Heart right ventricle (tissue), 16 donors: Measurements from ENCODE around the gene IRS2. TPM values are rescaled to one million over a fixed set of nuclear protein-coding genes. Genes with fewer than 3 reads are reported as not detected.

Experiments used
- ATAC-seq, 8 donors: fragments of 200-7000 bp; cut with Tn5 transposase; one replicate each; pipeline ENCODE4 v1.9.1; 2020; ENCODE audit warnings: mild to moderate bottlenecking in 8 of 8, moderate library complexity in 8 of 8, moderate number of reproducible peaks in 1 of 8
- DNase-seq, 2 donors: peaks; one replicate each; pipeline ENCODE4 v3.0.0-alpha.2; 2020
- H3K27ac ChIP-seq, 10 donors: fragments of 200-600 bp; sonication (generic) in 2 of 10; one replicate each; pipeline versions ENCODE4 v1.5.0 to v1.8.0; 2020 to 2022; ENCODE audit warnings: mild to moderate bottlenecking in 3 of 10
- H3K27me3 ChIP-seq, 7 donors: fragments of 200-600 bp; one replicate each; pipeline ENCODE4 v1.8.0; 2021 to 2022; ENCODE audit warnings: mild to moderate bottlenecking in 2 of 7
- H3K36me3 ChIP-seq, 9 donors: fragments of 200-600 bp; sonication (generic) in 1 of 9; one replicate each; pipeline versions ENCODE4 v1.5.0 to v1.8.0; 2020 to 2022; ENCODE audit warnings: mild to moderate bottlenecking in 2 of 9
- H3K4me1 ChIP-seq, 9 donors: fragments of 200-600 bp; sonication (generic) in 1 of 9; one replicate each; pipeline versions ENCODE4 v1.5.0 to v1.8.0; 2020 to 2022; ENCODE audit warnings: mild to moderate bottlenecking in 4 of 9
- H3K4me3 ChIP-seq, 10 donors: fragments of 200-600 bp; sonication (generic) in 2 of 10; one replicate each; pipeline versions ENCODE4 v1.5.0 to v1.8.0; 2020 to 2022; ENCODE audit warnings: mild to moderate bottlenecking in 7 of 10, moderate library complexity in 2 of 10
- H3K9me3 ChIP-seq, 11 donors: fragments of 200-600 bp in 10 of 11; sonication (generic) in 2 of 11; one replicate each; pipeline versions ENCODE4 v1.5.0 to v1.8.0; 2013 to 2022; ENCODE audit warnings: mild to moderate bottlenecking in 2 of 11, control low read depth in 1 of 11, moderate library complexity in 1 of 11
- WGBS, 2 donors: extraction: QIAGEN DNeasy Blood & Tissue Kit; methylation state at CpG; one replicate each; pipeline ENCODE4 v1.1.7; 2013; ENCODE audit warnings: inconsistent platforms in 1 of 2; 5-methylcytosine and 5-hydroxymethylcytosine counted together
- intact Hi-C, 10 donors: fragments of 100-400 bp; cut with DNase I; formaldehyde crosslinking; loops; one replicate each; pipeline versions ENCODE4 v1.11.1 to v1.14.2; 2022
- polyA plus RNA-seq, 2 donors: library from polyadenylated mRNA; stranded (reverse); fragments of 200-250 nt; gene quantifications; one replicate each; pipeline ENCODE4 v1.2.3, GENCODE V29; 2013
- total RNA-seq, 10 donors: library from RNA; stranded (reverse); fragmentation: NEBNext Ultra II Directional in 3 of 10; extraction: Animal tissue kit (Norgen Biotek cat#: 25700) in 3 of 10; gene quantifications; one replicate each; pipeline versions ENCODE4 v1.2.1 to v1.2.4, GENCODE V29; 2021 to 2023
- TF ChIP-seq, protein P1 (sequence below), 9 donors: fragments of 200-600 bp; sonication (generic) in 2 of 9; IDR thresholded peaks; one replicate each; pipeline versions ENCODE4 v1.5.0 to v1.8.0; 2021 to 2022; ENCODE audit warnings: antibody characterized with exemption in 9 of 9, mild to moderate bottlenecking in 5 of 9, moderate library complexity in 1 of 9
- donor health status: Arrhythmogenic right ventricular cardiomyopathy.
- donor health status: ischemic (EF 13 %, LVEDD 7.1; RV severe dilation, severe dysfunction).
- donor health status: healthy with polysubstance abuse.
- donor health status: DM: no; HTN: yes; CAD: no.
- donor health status: DM: no; HTN: no; CAD: no.
- donor health status: ischemic (EF 25% LVEDD 6.9; RV normal size, moderate dysfunction).
- donor health status: ischemic (EF 25% LVEDD 5.7; RV mildly dilated, moderate dysfunction).
- donor health status: healthy.
- donor health status: DM: yes; HTN: yes; CAD: no.
- donor health status: Ischemic cardiomyopathy.
- donor health status: ischemic (EF 35%, LVEDD 5.7; RV mildly dilated, moderate dysfunction).
- donor health status: nonischemic (EF 11% LVEDD 7.7; RV severe dilation, severe dysfunction).
- donor health status: DM: yes; HTN: yes; CAD: no.
- donor health status: PGD.
- donor health status: ischemic (EF 29% LVEDD 5.4; RV normal size, mild dysfunction).
- donor health status: nonischemic (EF 23%, LVEDD 6.1; RV moderate dilation, normal function).

The IRS2 gene
- total and polyA plus RNA-seq, 12 donors: 4.2 to 49.3 (median 13.7) TPM

DNA sequence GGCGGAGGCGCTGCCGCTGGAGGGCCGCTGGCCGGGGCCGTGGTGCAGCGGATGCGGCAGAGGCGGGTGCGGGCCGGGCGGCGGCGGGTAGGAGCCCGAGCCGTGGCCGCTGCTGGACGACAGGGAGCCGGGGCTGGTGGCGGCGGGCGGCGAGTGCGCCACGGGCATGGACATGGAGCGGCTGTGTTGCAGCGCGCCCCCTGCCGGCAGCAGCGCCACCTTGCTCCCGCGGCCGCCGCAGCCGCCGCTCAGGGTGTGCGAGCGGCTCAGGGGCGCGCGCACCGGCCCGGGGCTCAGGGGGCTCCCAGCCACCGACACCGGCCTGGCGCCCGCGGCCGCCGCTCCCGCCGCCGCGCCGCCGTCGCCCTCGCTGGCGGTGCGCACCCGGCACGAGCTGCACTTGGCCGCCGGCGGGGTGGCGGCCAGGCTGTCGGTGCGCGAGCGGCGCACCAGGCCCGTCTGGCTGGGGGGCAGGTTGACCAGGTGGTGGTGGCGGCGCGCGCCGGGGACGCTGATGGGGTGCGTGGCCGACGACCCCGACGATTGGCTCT is 1.7 kb downstream of the IRS2 start:
- peak; percentile 70 to 86 for DNase-seq
- peaks cover 2 to 66% (median 48%) of the 10 kb centered on the region in 9 donors for H3K4me1 ChIP-seq
- peaks cover 0 to 28% (median 6%) of the 10 kb centered on the region in 7 donors for H3K27me3 ChIP-seq
- no peaks in the 10 kb centered on the region for H3K9me3 ChIP-seq
- 1 to 3% methylated on average over 47 to 83 of the region's 83 CpGs for WGBS, 2 donors
- TF ChIP-seq, protein P1, sequence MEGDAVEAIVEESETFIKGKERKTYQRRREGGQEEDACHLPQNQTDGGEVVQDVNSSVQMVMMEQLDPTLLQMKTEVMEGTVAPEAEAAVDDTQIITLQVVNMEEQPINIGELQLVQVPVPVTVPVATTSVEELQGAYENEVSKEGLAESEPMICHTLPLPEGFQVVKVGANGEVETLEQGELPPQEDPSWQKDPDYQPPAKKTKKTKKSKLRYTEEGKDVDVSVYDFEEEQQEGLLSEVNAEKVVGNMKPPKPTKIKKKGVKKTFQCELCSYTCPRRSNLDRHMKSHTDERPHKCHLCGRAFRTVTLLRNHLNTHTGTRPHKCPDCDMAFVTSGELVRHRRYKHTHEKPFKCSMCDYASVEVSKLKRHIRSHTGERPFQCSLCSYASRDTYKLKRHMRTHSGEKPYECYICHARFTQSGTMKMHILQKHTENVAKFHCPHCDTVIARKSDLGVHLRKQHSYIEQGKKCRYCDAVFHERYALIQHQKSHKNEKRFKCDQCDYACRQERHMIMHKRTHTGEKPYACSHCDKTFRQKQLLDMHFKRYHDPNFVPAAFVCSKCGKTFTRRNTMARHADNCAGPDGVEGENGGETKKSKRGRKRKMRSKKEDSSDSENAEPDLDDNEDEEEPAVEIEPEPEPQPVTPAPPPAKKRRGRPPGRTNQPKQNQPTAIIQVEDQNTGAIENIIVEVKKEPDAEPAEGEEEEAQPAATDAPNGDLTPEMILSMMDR (IDR thresholded peaks at IDR 0.05): peak in 8 of 9 donors; percentile 37 to 76 (median 62)
- H3K27ac ChIP-seq: peak overlapping the region; percentile 78 to 98 (median 88)
- H3K36me3 ChIP-seq: peaks cover 0 to 35% (median 16%) of the 10 kb centered on the region in 9 donors
- peak overlapping the region; percentile 47 to 90 (median 74) for H3K4me3 ChIP-seq
- intact Hi-C loops: loop anchor here (2.0 to 10.0 kb wide), 12 partner anchors 80 to 824 kb away; no protein-coding TSS in a partner anchor
- peak; percentile 44 to 60 (median 52) for ATAC-seq

GRCh38 chr13:109783815-109784589 is 2.4 kb downstream of the IRS2 start:
- intact Hi-C loops: loop anchor here (2.0 to 10.0 kb wide), 12 partner anchors 81 to 823 kb away; no protein-coding TSS in a partner anchor
- Histone ChIP-seq H3K27me3 (peaks cover 0 to 28% (median 6%) of the 10 kb centered on the region in 7 donors), H3K4me1 (peaks cover 4 to 66% (median 54%) of the 10 kb centered on the region in 9 donors), H3K4me3 (peak overlapping the region; percentile 47 to 70 (median 58)), H3K9me3 (no peaks in the 10 kb centered on the region), H3K27ac (peak overlapping the region in 7 of 10 donors; percentile 31 to 98 (median 60)), H3K36me3 (peaks cover 0 to 35% (median 16%) of the 10 kb centered on the region in 9 donors)
- TF ChIP-seq, protein P1 (IDR thresholded peaks at IDR 0.05): no peak
- ATAC-seq: peak in 1 of 8 donors; percentile 4
- no peak for DNase-seq
- 53 to 61% methylated on average over 66 to 81 of the region's 81 CpGs for WGBS, 2 donors

DNA sequence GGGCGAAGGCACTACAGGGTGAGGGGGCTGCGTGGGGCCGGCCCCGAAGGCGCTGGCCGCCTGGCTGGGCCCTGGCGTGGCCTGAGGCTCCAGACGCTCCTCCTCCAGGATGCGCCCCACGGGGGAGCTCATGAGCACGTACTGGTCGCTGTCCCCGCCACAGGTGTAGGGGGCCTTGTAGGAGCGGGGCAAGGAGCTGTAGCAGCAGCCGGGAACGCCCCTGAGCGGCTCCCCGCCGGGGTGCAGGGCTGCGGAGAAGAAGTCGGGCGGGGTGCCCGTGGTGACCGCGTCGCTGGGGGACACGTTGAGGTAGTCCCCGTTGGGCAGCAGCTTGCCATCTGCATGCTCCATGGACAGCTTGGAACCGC is 3.0 kb downstream of the IRS2 start:
- peaks cover 0 to 35% (median 16%) of the 10 kb centered on the region in 9 donors for H3K36me3 ChIP-seq
- no peak overlapping the region for H3K27ac ChIP-seq
- DNase-seq: no peak
- no peaks in the 10 kb centered on the region for H3K9me3 ChIP-seq
- WGBS, 2 donors: 95 to 96% methylated on average over 29 of the region's 29 CpGs
- no peak for ATAC-seq
- TF ChIP-seq, protein P1 (IDR thresholded peaks at IDR 0.05): no peak
- peaks cover 0 to 23% (median 5%) of the 10 kb centered on the region in 7 donors for H3K27me3 ChIP-seq
- intact Hi-C loops: loop anchor here (5.0 to 10.0 kb wide), 10 partner anchors 81 to 821 kb away; no protein-coding TSS in a partner anchor
- peaks cover 4 to 65% (median 54%) of the 10 kb centered on the region in 9 donors for H3K4me1 ChIP-seq
- H3K4me3 ChIP-seq: peak overlapping the region in 8 of 10 donors; percentile 49 to 70 (median 59)

DNA sequence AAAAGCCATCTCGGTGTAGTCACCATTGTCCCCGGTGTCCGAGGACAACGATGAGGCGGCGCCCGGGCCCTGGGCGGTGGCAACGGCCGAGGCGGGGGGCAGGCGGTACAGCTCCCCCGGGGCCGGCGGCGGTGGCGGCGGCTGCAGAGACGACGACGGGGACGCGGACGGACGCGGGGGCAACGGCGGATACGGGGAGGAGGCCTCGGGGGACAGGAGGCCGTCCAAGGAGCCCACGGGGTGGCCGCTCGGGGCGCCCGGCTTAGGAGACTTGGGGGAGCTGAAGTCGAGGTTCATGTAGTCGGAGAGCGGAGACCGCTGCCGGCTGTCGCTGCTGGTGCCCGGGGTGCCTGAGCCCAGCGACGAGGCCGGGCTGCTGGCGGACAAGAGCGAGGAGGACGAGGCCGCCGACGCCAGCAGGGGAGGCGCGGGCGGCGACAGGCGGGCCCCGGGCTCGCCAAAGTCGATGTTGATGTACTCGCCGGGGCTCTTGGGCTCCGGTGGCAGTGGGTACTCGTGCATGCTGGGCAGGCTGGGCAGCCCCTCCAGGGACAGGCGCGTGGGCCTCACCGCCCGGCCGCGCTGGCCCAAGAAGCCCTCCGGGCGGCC is 3.5 kb downstream of the IRS2 start:
- Histone ChIP-seq H3K4me1 (peaks cover 4 to 65% (median 59%) of the 10 kb centered on the region in 9 donors), H3K4me3 (peak overlapping the region in 6 of 10 donors; percentile 54 to 70 (median 58)), H3K36me3 (peaks cover 0 to 35% (median 16%) of the 10 kb centered on the region in 9 donors), H3K9me3 (no peaks in the 10 kb centered on the region), H3K27me3 (peaks cover 0 to 19% (median 5%) of the 10 kb centered on the region in 7 donors), H3K27ac (no peak overlapping the region)
- ATAC-seq (no peak), DNase-seq (no peak)
- intact Hi-C loops: loop anchor here (5.0 to 10.0 kb wide), 10 partner anchors 82 to 821 kb away; no protein-coding TSS in a partner anchor
- WGBS, 2 donors: 97 to 98% methylated on average over 68 to 72 of the region's 72 CpGs
- TF ChIP-seq, protein P1 (IDR thresholded peaks at IDR 0.05): no peak
